ENCODE results near the gene C1orf116. TPM values are rescaled to one million over a fixed set of nuclear protein-coding genes. Genes with fewer than 3 reads are reported as not detected.

C1orf116 gene
- polyA plus RNA-seq, 1 of the 3 experiments (the other 2 are of a cell fraction), result 0.02 TPM

DNA sequence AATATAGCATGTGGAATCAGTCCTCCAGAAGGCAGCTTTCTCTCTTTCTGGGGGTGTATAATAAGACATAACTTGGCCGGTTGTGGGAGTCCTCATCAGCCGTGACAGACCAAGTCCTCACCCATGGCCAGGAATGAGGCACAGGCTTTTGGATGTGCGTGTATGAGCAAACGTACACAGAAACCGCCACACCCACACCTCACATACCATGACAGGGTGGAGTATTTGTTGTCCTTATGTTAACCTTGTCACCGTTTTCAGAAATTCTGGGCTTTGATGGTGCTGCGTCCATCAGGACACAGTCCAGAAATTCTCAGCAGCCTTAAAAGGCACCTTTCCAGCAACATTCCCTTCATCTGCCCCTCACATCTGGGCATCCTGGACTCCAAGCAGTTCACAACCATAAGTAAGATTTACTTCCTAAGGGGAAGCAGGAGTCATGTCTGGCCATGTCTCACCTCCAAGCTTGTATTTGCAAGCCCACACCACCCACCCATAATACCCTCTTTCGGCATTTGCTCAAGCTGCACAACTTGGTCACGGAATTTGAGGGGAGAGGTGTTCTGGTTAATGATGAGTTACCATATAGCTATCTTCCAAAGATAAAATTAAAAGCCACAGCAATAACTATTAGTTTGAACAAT, 12.4 kb downstream of the C1orf116 start:
- H3K4me2 ChIP-seq, result no peak overlapping the region

DNA sequence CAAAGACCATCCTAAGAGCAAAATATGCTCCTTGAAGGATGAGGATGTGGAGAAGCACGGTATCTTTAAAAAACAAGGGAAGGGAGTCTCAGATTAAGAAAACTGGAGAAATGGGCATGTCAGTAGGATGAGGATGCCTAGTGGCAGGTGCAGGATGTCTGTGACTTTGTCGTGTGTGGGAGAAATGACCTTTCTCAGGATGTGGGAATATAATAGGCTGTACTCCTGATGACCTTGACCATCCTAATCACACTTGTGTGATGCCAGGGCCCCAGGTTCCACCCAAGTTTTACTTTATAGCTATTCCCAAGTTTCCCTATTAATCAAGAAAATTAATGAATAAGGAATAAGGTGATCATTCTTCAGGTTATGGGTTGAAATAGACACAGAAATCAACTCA, 12.9 kb downstream of the C1orf116 start:
- 31% methylated on average over 2 of the region's 2 CpGs for WGBS (ENCODE audit: low lambda C conversion rate)
- no peak overlapping the region for H3K27ac ChIP-seq (ENCODE audit: low read depth in 2 of 2, low read length in 1 of 2)
- H3K9ac ChIP-seq, result no peak overlapping the region
- no peak overlapping the region for H3K4me3 ChIP-seq (ENCODE audit: low read depth in 2 of 2, low read length in 1 of 2)
- H3F3A ChIP-seq (replicated peaks; ENCODE audit: insufficient read depth), result no peaks in the 10 kb centered on the region
- no peak overlapping the region for H2AFZ ChIP-seq (ENCODE audit: low read depth)
- POLR2A ChIA-PET, result no interaction called here
- H3K27me3 ChIP-seq (ENCODE audit: insufficient read depth), result no peaks in the 10 kb centered on the region
- CTCF ChIA-PET, result interaction anchor here (1.0 to 1.8 kb wide), 3 partner anchors 30 to 285 kb away, joined by 3 to 8 read pairs (median 4); no protein-coding TSS in a partner anchor
- H3K4me2 ChIP-seq, result no peak overlapping the region
- no peak for DNase-seq
- H3K4me1 ChIP-seq (ENCODE audit: control insufficient read depth in 1 of 2, insufficient read depth in 2 of 2, low read depth in 1 of 2, low read length in 1 of 2), result peaks cover 4 to 16% of the 10 kb centered on the region in 2 experiments; a peak in 2 of 4 replicates
- no peak for TF ChIP-seq ELF1 (IDR thresholded peaks at IDR 0.05)
- no peak for TF ChIP-seq NFIC (IDR thresholded peaks at IDR 0.05; ENCODE audit: borderline replicate concordance)
- H3K9me2 ChIP-seq, result no peaks in the 10 kb centered on the region
- H3K36me3 ChIP-seq (replicated peaks in 1 of 2; ENCODE audit: control insufficient read depth in 1 of 2, insufficient read depth in 2 of 2, low read length in 1 of 2), result no peaks in the 10 kb centered on the region
- no peaks in the 10 kb centered on the region for H4K20me1 ChIP-seq (ENCODE audit: insufficient read depth)
- H3K9me3 ChIP-seq, result no peaks in the 10 kb centered on the region
- no peaks in the 10 kb centered on the region for H3K79me2 ChIP-seq (ENCODE audit: insufficient read depth)

More for the DNA sequence above, 12.4 kb downstream of the C1orf116 start:
- Histone ChIP-seq H3K4me1 (ENCODE audit: control insufficient read depth in 1 of 2, insufficient read depth in 2 of 2, low read depth in 1 of 2, low read length in 1 of 2) (peaks cover 8 to 19% of the 10 kb centered on the region in 2 experiments; a peak in 2 of 4 replicates), H3K4me3 (ENCODE audit: low read depth in 2 of 2, low read length in 1 of 2) (no peak overlapping the region), H3K79me2 (ENCODE audit: insufficient read depth) (no peaks in the 10 kb centered on the region), H2AFZ (ENCODE audit: low read depth) (no peak overlapping the region), H3F3A (replicated peaks; ENCODE audit: insufficient read depth) (peaks cover 2% of the 10 kb centered on the region), H3K9me3 (no peaks in the 10 kb centered on the region), H3K9me2 (no peaks in the 10 kb centered on the region), H3K9ac (no peak overlapping the region), H4K20me1 (ENCODE audit: insufficient read depth) (no peaks in the 10 kb centered on the region), H3K27me3 (ENCODE audit: insufficient read depth) (no peaks in the 10 kb centered on the region), H3K27ac (ENCODE audit: low read depth in 2 of 2, low read length in 1 of 2) (no peak overlapping the region), H3K36me3 (replicated peaks in 1 of 2; ENCODE audit: control insufficient read depth in 1 of 2, insufficient read depth in 2 of 2, low read length in 1 of 2) (no peaks in the 10 kb centered on the region)
- TF ChIP-seq TEAD4 (IDR thresholded peaks at IDR 0.05; ENCODE audit: borderline replicate concordance, insufficient read depth), result no peak
- TF ChIP-seq MXI1 (IDR thresholded peaks at IDR 0.05; ENCODE audit: low read depth, low read length), result no peak
- no peak for TF ChIP-seq NFIC (IDR thresholded peaks at IDR 0.05; ENCODE audit: borderline replicate concordance)
- TF ChIP-seq TAF1 (IDR thresholded peaks at IDR 0.05; ENCODE audit: borderline replicate concordance, low read depth, low read length), result no peak
- no peak for TF ChIP-seq RXRA (IDR thresholded peaks at IDR 0.05; ENCODE audit: borderline replicate concordance, low read depth)
- no peak for TF ChIP-seq MEF2A (IDR thresholded peaks at IDR 0.05; ENCODE audit: borderline replicate concordance, low read depth)
- TF ChIP-seq, protein P1, sequence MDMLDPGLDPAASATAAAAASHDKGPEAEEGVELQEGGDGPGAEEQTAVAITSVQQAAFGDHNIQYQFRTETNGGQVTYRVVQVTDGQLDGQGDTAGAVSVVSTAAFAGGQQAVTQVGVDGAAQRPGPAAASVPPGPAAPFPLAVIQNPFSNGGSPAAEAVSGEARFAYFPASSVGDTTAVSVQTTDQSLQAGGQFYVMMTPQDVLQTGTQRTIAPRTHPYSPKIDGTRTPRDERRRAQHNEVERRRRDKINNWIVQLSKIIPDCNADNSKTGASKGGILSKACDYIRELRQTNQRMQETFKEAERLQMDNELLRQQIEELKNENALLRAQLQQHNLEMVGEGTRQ (IDR thresholded peaks at IDR 0.05; ENCODE audit: borderline replicate concordance, low read depth, low read length), result no peak
- no peak for TF ChIP-seq RAD21 (IDR thresholded peaks at IDR 0.05; ENCODE audit: low read length)
- TF ChIP-seq, protein P2, sequence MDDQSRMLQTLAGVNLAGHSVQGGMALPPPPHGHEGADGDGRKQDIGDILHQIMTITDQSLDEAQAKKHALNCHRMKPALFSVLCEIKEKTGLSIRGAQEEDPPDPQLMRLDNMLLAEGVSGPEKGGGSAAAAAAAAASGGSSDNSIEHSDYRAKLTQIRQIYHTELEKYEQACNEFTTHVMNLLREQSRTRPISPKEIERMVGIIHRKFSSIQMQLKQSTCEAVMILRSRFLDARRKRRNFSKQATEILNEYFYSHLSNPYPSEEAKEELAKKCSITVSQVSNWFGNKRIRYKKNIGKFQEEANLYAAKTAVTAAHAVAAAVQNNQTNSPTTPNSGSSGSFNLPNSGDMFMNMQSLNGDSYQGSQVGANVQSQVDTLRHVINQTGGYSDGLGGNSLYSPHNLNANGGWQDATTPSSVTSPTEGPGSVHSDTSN (IDR thresholded peaks at IDR 0.05), result no peak
- TF ChIP-seq FOSL2 (IDR thresholded peaks at IDR 0.05; ENCODE audit: borderline replicate concordance, low read depth), result no peak
- TF ChIP-seq RFX5 (IDR thresholded peaks at IDR 0.05; ENCODE audit: low read length), result no peak
- no peak for TF ChIP-seq RCOR1 (IDR thresholded peaks at IDR 0.05; ENCODE audit: low read length)
- TF ChIP-seq, protein P3, sequence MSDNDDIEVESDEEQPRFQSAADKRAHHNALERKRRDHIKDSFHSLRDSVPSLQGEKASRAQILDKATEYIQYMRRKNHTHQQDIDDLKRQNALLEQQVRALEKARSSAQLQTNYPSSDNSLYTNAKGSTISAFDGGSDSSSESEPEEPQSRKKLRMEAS (IDR thresholded peaks at IDR 0.05; ENCODE audit: low read depth), result no peak
- TF ChIP-seq EP300 (IDR thresholded peaks at IDR 0.05; ENCODE audit: borderline replicate concordance in 1 of 2, low read depth in 1 of 2, low read length in 1 of 2), result no peak
- ChIA-PET POLR2A (no interaction called here), CTCF (interaction anchor here (1.0 to 1.8 kb wide), 4 partner anchors 15 to 286 kb away, joined by 3 to 8 read pairs (median 4); no protein-coding TSS in a partner anchor)
- no peak for DNase-seq
- WGBS (ENCODE audit: low lambda C conversion rate), result 83% methylated on average over 8 of the region's 9 CpGs

All from SK-N-SH (cell line).